ENCODE results near the gene ICA1L. TPM values are rescaled to one million over a fixed set of nuclear protein-coding genes. Genes with fewer than 3 reads are reported as not detected.

Gene ICA1L
- total and polyA plus RNA-seq, 10 donors = 0.67 to 6.7 (median 2.2) TPM

- Histone ChIP-seq H3K4me3 (no peak overlapping the region), H3K4me1 (no peaks in the 10 kb centered on the region), H3K27me3 (replicated peaks in 1 of 7) (no peaks in the 10 kb centered on the region), H3K27ac (no peak overlapping the region), H3K9me3 (no peaks in the 10 kb centered on the region), H3K36me3 (no peaks in the 10 kb centered on the region)
- intact Hi-C loops (cut with DNase I; ENCODE audit: low total_unique reads) = no loop called here
- DNase-seq = no peak
- no peak for TF ChIP-seq CTCF (IDR thresholded peaks at IDR 0.05 in 8 of 11, conservative IDR thresholded peaks at IDR 0.05 in 3 of 11)
- TF ChIP-seq POLR2A (IDR thresholded peaks at IDR 0.05) = no peak
- no peak for TF ChIP-seq POLR2AphosphoS5 (IDR thresholded peaks at IDR 0.05)
- 89 to 97% (median 91%) methylated on average over 2 of the region's 2 CpGs for WGBS, 5 donors
Measured at GRCh38 chr2:202822411-202822810, 49.2 kb downstream of the ICA1L start.

- no peak overlapping the region for H3K27ac ChIP-seq
- no peaks in the 10 kb centered on the region for H3K36me3 ChIP-seq
- WGBS, 5 donors = 78 to 84% (median 81%) methylated on average over 7 of the region's 7 CpGs
- H3K4me3 ChIP-seq = no peak overlapping the region
- no peaks in the 10 kb centered on the region for H3K9me3 ChIP-seq
- no peaks in the 10 kb centered on the region for H3K4me1 ChIP-seq
- no peak for DNase-seq
- TF ChIP-seq POLR2AphosphoS5 (IDR thresholded peaks at IDR 0.05) (no peak), POLR2A (IDR thresholded peaks at IDR 0.05) (no peak), CTCF (IDR thresholded peaks at IDR 0.05 in 8 of 11, conservative IDR thresholded peaks at IDR 0.05 in 3 of 11) (no peak)
- intact Hi-C loops (cut with DNase I; ENCODE audit: low total_unique reads) = no loop called here
- no peaks in the 10 kb centered on the region for H3K27me3 ChIP-seq (replicated peaks in 1 of 7)
Measured at GRCh38 chr2:202821206-202822160, 50.1 kb downstream of the ICA1L start.

GRCh38 chr2:202818321-202818720, 53.2 kb downstream of the ICA1L start:
- H3K4me1 ChIP-seq = no peaks in the 10 kb centered on the region
- no peak overlapping the region for H3K27ac ChIP-seq
- H3K4me3 ChIP-seq = no peak overlapping the region
- DNase-seq = no peak
- TF ChIP-seq POLR2A (IDR thresholded peaks at IDR 0.05) (no peak), POLR2AphosphoS5 (IDR thresholded peaks at IDR 0.05) (no peak), CTCF (IDR thresholded peaks at IDR 0.05 in 8 of 11, conservative IDR thresholded peaks at IDR 0.05 in 3 of 11) (no peak)
- no peaks in the 10 kb centered on the region for H3K36me3 ChIP-seq
- peaks cover 0 to 7% (median 0%) of the 10 kb centered on the region in 8 donors for H3K9me3 ChIP-seq
- no peaks in the 10 kb centered on the region for H3K27me3 ChIP-seq (replicated peaks in 1 of 7)
- 76 to 89% (median 81%) methylated on average over 3 of the region's 3 CpGs for WGBS, 5 donors
- intact Hi-C loops (cut with DNase I; ENCODE audit: low total_unique reads) = no loop called here

GRCh38 chr2:202817771-202818170, 53.8 kb downstream of the ICA1L start:
- no peaks in the 10 kb centered on the region for H3K4me1 ChIP-seq
- H3K36me3 ChIP-seq = no peaks in the 10 kb centered on the region
- H3K4me3 ChIP-seq = no peak overlapping the region
- intact Hi-C loops (cut with DNase I; ENCODE audit: low total_unique reads) = no loop called here
- peaks cover 0 to 7% (median 0%) of the 10 kb centered on the region in 8 donors for H3K9me3 ChIP-seq
- H3K27ac ChIP-seq = no peak overlapping the region
- WGBS, 5 donors = 84 to 93% (median 91%) methylated on average over 1 of the region's 1 CpG
- H3K27me3 ChIP-seq (replicated peaks in 1 of 7) = no peaks in the 10 kb centered on the region
- TF ChIP-seq POLR2AphosphoS5 (IDR thresholded peaks at IDR 0.05) (no peak), POLR2A (IDR thresholded peaks at IDR 0.05) (no peak), CTCF (IDR thresholded peaks at IDR 0.05 in 8 of 11, conservative IDR thresholded peaks at IDR 0.05 in 3 of 11) (no peak)
- no peak for DNase-seq

All from spleen (tissue), 11 donors.